ENCODE data around the gene FNBP1. TPM values are rescaled to one million over a fixed set of nuclear protein-coding genes. Genes with fewer than 3 reads are reported as not detected.
A peak's percentile ranks its signal among the peaks of the same experiment; 100 is the strongest.

The FNBP1 gene
- total RNA-seq, 1 donor from 2014 or later, result 76.6 TPM

GRCh38 chr9:130045725-130046450 is 2.9 kb upstream of the FNBP1 start:
- no peak for DNase-seq

DNA sequence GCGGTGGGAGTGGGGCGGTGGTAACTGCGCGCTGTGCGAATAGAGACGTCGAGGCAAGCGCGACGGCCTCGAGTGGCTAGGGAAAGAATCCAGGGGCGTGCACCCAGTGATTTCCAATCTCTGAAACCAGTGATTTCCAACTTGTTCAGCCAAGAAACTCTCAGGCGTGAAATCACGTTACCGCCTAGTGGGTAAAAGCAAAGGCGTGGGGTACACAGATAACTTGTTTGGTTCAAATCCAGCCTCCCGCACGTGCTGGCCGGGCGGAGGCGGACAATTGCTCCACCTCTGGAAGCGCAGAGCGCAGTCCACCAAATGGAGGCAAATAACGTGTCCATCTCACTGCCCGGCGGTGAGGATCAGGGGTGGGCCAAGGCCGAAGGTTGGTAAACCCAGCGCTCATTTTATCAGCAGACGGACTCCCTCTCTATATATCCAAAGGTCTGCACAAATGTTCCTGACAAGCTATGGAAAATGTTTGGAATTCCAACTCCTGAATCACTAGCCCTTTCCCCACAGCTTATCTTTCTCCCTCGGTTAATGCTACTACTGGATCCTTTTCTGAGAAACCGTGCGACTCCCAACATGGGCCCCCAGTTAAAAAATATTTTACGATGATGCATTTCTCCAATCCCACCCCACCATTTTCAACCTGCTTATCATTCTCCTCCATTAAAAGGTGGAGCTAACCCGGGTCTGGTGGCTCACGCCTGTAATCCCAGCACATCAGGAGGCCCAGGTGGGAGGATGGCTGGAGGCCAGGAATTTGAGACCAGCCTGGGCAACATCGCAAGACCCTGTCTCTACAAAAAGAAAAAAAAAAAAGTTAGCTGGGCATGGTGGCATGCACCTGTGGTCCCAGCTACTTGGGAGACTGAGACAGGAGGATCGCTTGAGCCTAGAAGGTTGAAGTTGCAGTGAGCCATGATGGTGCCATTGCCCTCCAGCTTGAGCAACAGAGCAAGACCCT is 950 bp upstream of the FNBP1 start:
- DNase-seq, result peak; percentile 48

- DNase-seq, result no peak
These were observed 544 bp downstream of the FNBP1 start for GRCh38 chr9:130042406-130042884.

GRCh38 chr9:130041648-130042405 is 1.2 kb downstream of the FNBP1 start:
- DNase-seq, result no peak

DNA sequence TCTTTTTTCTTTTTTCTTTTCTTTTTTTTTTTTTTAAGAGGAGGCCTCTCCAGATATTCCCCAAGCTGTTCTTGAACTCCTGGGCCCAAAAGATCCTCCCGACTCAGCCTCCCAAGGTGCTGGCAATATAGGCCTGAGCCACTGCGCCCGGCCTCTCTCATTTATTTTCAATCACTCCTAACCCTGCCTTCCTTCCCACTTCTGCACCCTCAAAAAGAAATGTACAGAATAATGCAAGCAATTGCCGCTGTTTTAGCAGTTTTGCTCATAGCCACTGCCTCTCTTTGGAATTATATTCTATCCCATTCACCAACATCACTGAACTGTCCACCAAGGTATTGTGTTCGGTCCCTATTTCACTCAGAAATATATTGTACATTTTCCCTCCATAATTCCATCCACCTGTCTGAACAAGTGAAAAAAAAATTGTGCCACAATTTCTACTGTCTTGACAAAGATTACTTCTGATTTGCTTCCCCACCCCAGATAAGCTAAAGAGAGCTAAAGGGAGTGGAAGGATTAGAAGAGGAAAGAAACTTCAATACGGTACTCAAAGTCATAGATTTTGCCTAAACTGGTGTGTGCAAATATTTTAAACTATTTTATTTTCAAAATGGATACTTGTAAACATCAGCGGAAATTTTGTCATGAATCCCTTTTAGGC is 1.9 kb downstream of the FNBP1 start:
- DNase-seq, result no peak

DNA sequence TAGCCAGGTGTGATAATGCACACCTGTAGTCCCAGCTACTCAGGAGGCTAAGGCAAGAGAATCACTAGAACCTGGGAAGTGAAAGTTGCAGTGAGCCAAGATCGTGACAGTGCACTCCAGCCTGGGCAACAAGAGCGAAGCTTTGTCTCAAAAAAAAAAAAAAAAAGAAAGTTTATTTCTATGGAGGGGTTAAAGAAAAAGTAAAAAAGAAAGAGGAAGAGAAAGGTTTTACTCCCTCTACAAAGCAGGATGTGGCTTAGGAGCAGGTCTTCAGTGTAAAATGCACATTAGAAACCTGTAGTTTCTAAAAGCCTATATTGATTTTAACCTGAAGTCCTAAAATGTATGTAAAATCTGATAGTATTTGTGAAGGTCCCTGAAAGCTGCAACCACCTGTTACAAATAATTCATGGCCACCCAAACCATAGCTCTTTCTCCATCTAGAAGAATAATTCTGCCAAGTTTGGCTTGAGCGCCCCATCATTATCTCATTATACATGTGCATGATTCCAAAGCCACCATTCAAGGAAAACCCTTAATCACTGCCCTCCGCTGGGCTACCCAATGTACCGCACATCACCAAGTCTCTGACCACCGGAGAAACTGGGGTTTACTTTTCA is 3.4 kb downstream of the FNBP1 start:
- DNase-seq, result no peak

DNA sequence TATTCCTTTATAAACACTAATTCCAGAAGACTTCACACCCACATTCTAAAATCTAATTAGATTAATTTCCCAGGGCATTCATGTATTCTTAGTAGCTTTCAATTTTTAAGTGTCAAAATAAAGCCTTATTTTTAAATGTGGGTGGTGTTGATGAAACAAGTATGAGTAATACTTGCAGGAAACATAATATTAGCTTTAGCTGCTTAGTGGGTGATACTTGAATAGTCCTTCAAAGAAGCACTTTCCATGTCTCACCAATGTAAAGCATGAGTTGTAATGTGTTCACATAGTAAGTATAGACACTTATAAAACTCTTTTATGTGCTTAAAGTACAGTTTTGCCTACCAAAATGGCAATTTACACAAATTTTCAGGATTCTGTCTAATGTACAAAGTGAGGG is 6.9 kb downstream of the FNBP1 start:
- no peak for DNase-seq

DNA sequence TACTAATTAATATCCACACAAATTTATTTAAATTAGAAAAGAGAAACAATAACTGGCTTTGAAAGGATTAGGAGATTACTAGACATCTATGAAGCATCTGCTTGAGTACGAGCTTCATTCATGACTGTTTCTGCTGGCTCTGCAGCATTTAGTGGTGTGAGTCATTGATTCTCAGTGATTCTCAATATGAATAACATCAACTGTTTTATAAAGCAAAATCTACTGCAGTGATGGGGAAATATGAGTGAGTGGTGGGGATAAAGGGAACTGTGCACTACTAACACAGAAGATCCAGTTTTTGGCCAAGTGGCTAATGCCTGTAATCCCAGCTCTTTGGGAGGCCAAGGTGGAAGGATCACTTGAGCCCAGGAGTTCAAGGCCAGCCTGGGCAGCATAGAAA is 8.4 kb downstream of the FNBP1 start:
- no peak for DNase-seq

GRCh38 chr9:130030651-130031127 is 12.3 kb downstream of the FNBP1 start:
- no peak for DNase-seq

DNA sequence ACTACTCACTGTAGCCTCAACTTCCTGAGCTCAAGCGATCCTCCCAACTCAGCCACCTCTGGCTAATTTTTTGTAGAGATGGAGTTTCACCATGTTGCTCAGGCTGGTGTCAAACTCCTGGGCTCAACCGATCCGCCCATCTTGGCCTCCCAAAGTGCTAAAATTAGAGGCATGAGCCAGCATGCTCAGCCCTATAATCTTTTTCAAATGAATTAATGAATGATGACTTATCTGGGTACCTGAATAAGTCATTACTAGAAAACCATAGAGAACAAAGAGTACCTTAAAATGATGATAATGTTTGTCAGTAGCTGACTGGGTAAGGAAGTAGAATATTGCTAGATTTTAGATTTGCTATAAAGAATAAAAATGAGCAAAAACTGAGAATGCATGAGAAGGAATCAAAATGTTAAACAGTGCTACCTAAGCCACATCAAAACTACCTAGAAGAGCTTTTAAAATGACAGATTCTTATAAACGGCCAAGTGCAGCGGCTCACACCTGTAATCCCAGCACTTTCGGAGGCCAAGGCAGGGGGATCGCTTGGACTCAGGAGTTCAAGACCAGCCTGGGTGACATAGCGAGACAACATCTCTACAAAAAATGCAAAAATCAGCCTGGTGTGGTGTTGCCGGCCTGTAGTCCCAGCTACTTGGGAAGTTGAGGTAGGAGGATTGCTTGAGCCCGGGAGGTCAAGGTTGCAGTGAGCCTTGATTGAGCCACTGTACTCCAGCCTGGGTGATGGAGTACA is 13.6 kb downstream of the FNBP1 start:
- DNase-seq, result no peak

GRCh38 chr9:130028493-130029222 is 14.3 kb downstream of the FNBP1 start:
- no peak for DNase-seq

GRCh38 chr9:130027533-130028365 is 15.2 kb downstream of the FNBP1 start:
- DNase-seq, result no peak

DNA sequence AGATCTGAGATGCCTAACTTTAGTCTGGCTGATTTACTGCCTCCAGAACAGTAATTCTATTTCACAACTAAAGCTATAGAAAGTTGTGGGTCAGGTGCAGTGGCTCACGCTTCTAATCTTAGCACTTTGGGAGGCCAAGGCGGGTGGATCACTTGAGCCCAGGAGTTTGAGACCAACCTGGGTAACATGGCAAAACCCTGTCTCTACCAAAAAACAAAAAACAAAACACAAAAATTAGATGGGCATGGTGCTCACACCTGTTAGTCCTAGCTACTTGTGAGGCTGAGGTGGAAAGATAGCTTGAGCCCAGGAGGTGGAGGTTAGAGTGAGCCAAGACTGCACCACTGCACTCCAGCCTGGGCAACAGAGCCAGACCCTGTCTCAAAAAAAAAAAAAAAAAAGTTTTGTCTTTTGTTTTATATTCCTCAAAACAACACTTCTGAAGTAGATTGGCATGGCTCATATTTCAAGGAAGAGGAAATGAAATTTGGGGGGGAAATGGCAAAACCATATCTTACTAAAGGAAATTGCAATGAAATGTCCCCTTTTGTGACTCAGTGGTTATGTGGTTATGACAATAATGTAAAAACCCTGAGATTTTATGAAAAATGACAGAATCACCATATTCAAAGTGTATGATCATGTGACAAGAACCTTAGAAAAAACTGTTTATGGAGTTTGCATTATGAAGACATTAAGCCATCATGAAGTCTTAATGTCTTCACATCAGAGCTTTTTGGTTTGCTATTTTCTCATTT is 16.2 kb downstream of the FNBP1 start:
- no peak for DNase-seq

- DNase-seq, result no peak
These were observed 18.4 kb downstream of the FNBP1 start for GRCh38 chr9:130024597-130024994.

- no peak for DNase-seq
These were observed 18.9 kb downstream of the FNBP1 start for GRCh38 chr9:130023994-130024596.

GRCh38 chr9:130023144-130023787 is 19.7 kb downstream of the FNBP1 start:
- DNase-seq, result no peak

- DNase-seq, result no peak
These were observed 20.3 kb downstream of the FNBP1 start for GRCh38 chr9:130022566-130023143.
